GM21825 (cell line): Measurements from ENCODE around the gene TUBA8.
"Not testable (repeated sequence)": the region's sequence is repeated elsewhere in the genome, so short reads cannot be mapped to it uniquely, and the experiment has no call there.

Experiments used
- ATAC-seq: cut with Tn5 transposase; IDR thresholded peaks from one replicate; pipeline ENCODE4 v1.9.1; 2021; ENCODE audit warnings: mild to moderate bottlenecking, moderate library complexity; ENCODE audit not compliant: unreplicated experiment

TUBA8 gene

GRCh38 chr22:18104566-18104965 lies 6.0 kb upstream of the TUBA8 start:
- no peak for ATAC-seq

GRCh38 chr22:18105981-18106380 lies 4.6 kb upstream of the TUBA8 start:
- ATAC-seq = not testable (repeated sequence)

GRCh38 chr22:18106550-18107341 lies 3.9 kb upstream of the TUBA8 start:
- not testable (repeated sequence) for ATAC-seq

- no peak for ATAC-seq
These were observed 2.4 kb upstream of the TUBA8 start for GRCh38 chr22:18108187-18108586.

- no peak for ATAC-seq
These were observed 1.0 kb upstream of the TUBA8 start for GRCh38 chr22:18109410-18110193.

GRCh38 chr22:18110954-18111758 lies 547 bp downstream of the TUBA8 start:
- no peak for ATAC-seq

GRCh38 chr22:18111759-18112330 lies 1.2 kb downstream of the TUBA8 start:
- no peak for ATAC-seq

GRCh38 chr22:18112440-18112839 lies 1.8 kb downstream of the TUBA8 start:
- ATAC-seq = no peak

- ATAC-seq = no peak
These were observed 3.2 kb downstream of the TUBA8 start for GRCh38 chr22:18113680-18114394.

GRCh38 chr22:18114495-18114894 lies 3.9 kb downstream of the TUBA8 start:
- ATAC-seq = no peak

- no peak for ATAC-seq
These were observed 4.5 kb downstream of the TUBA8 start for GRCh38 chr22:18114976-18115652.

GRCh38 chr22:18115906-18116371 lies 5.3 kb downstream of the TUBA8 start:
- ATAC-seq = no peak

- ATAC-seq = no peak
These were observed 6.0 kb downstream of the TUBA8 start for GRCh38 chr22:18116634-18117033.

GRCh38 chr22:18118345-18118915 lies 7.8 kb downstream of the TUBA8 start:
- no peak for ATAC-seq

- no peak for ATAC-seq
These were observed 9.0 kb downstream of the TUBA8 start for GRCh38 chr22:18119409-18120110.

- no peak for ATAC-seq
These were observed 10.2 kb downstream of the TUBA8 start for GRCh38 chr22:18120857-18121256.

- no peak for ATAC-seq
These were observed 10.9 kb downstream of the TUBA8 start for GRCh38 chr22:18121506-18121905.

- ATAC-seq = no peak
These were observed 11.4 kb downstream of the TUBA8 start for GRCh38 chr22:18121954-18122554.
